NCI-H1105 treated with DMSO at 0.1 percent for 48 hours (cell line): ENCODE data around the gene SHLD1.

Experiments
- DNase-seq: peaks from one replicate; lab custom pipeline; 2025; lab: John Stamatoyannopoulos, UW

SHLD1 gene

DNA sequence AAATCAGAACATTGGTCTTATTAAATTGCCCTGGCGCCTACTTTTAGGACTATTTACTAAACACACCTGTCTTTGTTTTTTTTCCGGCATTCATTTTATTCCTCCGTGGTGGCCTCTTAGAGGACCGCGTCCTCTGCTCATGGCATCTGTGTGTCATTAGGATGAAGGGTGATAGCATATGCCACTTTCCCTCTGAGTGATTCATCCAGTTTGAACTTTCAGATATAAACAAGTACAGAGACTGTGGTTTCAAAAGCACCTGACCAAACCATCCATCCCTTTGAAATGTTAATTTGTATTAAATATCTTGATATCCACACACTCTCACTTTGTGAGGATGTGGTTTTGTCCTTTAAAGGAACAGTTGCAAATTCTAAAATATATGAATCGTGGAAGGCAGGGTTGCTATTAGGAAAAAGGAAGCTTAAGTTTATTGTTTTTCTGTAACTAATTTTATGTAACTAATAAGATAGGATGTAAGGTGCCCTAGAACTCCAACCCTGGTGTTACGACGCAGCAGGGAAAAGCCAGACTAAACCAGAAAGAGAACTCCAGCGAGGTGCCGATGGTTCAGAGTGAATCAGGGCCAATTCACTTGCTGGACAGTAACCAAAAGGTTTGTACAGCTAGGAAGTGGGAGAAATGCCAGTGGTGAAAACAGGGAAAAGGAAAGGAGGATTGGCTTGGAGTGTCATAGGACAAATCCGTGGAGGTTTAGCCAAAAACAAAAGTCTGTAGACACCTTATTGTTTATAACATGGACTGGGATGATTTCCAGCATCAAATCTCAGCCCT lies 98.7 kb downstream of the SHLD1 start:
- no peak for DNase-seq

DNA sequence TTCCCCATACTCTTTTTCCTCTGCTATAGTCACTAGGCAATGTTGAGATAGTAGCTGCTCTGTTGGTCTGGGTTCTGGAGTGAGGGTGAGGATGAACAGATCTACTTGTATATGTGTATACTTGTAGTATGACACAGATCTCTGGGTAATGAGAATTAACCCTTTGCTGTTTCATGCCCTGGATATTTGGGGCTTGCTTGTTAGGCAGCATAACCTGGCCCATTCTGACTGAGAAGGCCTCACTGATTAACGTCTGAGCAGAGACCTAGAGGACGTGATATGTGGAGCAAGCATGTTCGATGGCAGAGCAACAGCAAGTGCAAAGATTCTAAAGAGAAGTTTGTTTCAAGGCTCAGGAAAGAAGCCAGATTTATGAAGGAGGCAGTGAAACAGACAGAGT lies 105.7 kb downstream of the SHLD1 start:
- no peak for DNase-seq

DNA sequence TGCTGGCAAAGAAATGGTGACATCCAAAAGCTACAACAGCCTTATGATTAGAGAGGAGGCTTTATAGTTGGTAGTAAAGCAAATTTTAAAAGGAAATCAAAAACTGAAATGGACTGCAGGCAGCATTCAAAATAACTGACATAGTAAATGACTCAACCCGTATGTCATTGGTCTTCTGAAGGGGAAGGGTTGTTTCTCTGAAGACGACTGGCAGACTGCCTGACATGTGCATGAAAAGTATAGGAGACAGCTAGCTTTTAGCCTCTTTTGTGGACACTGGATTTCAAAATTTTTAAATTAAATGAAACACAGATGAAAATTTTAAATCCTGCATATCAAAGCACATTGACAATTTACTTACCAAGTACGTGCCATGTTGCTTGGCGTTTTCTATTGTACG lies 109.4 kb downstream of the SHLD1 start:
- no peak for DNase-seq

DNA sequence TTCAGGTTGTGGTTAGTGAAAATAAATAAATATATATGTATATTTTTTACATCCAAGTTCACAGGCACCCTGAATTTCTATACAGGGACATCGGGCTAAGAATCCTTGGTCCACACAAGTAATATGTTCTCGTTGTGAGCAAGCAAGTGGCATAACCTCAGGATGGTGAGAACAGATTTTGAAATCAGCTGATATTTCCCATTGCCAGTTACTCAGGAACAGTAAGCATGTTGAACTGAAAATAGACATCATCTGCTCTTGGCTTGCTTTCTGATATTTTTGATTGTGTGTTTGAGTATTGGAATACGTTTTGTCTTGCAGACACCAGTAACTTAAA lies 112.5 kb downstream of the SHLD1 start:
- no peak for DNase-seq

DNA sequence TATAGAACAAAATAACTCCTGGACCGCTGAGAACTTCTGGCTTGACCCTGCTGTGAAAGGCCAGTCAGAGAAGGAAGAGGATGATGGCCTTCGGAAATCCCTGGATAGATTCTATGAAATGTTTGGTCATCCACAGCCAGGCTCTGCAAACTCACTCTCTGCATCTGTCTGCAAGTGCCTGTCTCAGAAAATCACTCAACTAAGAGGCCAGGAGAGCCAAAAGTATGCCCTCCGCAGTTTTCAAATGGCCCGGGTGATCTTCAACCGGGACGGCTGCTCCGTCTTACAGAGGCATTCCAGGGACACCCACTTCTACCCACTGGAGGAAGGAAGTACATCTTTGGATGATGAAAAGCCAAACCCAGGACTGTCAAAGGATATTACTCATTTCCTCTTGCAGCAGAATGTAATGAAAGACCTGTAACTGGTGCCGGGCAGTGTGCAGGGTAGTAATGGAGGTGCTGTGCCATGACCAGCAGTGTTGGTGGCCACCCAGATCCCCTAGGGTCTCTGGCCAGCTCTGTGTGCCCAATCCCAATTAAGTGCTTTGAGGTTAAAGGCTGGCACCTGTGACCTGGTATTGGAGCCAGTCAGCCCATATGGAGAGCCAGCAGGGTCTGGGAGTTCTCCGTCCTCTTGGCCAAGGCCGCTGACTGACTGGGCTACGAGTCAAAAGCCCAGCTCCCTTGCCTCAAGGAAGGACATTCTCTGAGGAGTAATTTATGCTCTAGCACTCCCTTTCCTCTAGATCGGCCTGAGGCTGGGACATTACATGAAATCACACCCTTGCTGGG lies 113.0 kb downstream of the SHLD1 start:
- DNase-seq, result no peak

DNA sequence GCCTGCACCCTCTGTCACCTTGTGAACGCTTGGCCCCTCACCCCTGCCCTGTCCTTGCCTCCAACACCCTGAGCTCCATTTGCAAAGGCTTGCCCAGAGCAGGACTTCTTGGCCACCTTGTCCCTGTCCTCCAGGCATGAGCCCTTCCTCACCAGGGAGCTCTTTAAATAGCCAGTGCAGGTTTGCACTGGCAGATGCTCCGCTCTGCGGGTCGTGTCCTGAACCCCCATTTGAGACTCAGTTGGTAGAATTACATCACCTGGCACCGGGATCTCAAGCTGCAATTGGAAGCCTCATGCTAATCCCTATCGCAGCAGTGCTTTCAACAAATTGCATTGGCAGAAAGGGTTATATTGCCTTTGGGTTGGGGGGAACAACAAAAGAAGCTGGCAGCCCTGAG lies 114.2 kb downstream of the SHLD1 start:
- no peak for DNase-seq

DNA sequence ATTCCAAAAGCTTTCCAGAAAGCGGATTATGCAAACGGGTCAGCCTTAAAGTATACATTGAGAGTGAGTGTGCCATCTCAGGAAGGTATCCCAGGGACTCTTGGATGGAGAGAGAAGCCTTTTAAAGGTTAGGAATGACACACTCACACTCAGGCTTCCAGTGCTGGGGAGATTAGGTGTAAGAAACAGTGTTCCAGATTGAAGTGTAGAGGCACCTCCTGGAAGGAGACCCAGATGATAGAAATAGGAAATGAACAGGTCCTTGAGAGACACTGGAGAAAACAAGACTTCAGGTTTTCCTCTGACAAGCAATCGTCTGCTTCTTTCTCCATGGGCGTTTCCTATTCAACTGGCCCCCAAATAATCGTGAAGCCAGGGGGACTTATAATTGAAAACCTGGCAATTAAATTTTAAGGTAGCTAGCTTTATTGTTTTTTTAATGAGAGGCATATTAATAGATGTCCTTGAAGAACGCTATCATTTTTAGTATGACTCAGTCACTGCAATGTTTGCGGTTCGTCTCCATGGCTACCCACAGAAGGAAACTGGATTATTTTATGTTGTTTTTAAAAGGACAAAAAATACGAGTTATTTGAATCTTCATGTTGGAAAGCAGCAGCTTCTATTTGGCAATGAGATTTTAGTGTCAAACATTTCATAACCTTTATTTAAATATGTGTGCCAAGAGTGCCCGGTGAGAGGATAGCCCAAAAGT lies 114.8 kb downstream of the SHLD1 start:
- DNase-seq, result no peak

DNA sequence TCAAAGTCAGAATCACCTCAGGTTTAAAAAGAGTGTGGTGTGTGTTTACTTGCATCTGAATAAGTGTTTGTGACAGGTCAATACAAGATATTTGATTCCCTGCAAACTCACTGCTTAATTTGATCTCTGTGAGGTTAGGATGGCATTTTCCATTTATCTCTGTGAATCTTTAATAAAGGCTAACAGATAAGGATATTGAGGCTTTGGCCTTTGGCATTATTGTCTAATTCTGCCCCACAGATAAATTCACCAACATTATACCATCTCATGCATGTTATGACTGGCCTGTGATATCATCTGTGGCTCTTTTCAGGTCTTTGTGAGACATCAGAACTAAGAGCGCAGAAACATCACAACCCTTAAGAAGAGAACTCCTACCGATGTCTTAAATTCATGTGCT lies 115.4 kb downstream of the SHLD1 start:
- DNase-seq, result no peak

DNA sequence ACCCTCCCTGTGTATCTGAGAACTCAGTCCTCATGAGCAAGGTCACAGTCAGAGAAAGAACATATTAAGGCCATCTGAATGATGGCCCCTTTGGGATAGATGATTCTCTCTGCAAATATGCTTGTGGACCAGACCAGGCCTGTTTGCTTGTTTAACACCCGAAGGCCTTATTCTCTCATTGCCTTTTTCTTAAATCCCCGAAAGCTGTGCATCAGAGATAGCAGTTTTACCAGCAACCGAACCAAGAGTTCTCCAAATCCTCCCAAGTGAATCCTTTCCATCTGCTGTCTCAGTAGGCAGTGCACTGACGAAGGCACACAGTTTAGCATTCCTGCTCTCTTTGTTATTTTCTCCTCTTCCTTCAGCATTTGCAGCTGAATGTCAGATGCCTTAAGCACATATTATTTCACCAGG lies 120.4 kb downstream of the SHLD1 start:
- DNase-seq, result no peak

DNA sequence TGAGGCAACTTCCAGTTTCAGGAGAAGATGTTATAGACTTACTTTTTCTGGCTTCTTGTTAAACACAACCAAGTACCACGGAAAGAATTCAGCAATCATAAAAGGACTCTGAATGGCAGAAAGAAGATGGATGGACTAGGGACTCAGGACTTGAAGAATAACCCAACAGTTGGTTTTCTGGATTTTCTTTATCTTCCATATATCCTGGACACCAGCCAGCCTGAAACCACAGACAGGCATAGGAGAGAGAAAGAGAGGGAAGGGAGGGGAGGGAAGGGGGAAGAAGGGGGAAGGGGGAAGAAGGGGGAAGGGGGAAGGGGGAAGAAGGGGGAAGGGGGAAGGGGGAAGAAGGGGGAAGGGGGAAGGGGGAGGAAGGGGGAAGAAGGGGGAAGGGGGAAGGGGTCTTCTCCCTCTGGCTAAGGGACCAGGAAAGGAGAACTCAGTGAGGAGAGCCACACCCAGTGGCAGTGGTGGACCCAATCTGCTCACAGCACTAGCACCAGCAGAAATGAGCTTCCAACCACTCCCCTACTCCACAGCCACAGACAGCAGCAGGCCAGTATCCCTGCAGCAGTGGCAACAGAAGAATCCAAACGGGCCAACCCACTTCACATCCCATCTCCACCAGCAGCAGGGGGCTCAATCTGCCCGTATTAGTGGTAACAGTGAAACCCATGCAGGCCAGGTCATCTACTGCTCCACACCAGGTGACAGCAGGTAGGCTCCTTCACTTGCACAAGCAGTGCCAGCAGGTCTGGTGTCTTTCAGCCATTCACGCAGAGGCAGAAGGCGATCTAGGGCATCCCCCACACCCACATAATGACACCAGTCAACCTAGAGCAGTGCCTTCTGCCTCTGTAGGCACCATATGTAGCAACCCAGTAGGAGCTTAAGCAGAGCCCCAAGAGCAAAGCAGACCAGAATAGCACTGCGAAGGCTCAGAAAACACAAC lies 121.5 kb downstream of the SHLD1 start:
- DNase-seq, result no peak

DNA sequence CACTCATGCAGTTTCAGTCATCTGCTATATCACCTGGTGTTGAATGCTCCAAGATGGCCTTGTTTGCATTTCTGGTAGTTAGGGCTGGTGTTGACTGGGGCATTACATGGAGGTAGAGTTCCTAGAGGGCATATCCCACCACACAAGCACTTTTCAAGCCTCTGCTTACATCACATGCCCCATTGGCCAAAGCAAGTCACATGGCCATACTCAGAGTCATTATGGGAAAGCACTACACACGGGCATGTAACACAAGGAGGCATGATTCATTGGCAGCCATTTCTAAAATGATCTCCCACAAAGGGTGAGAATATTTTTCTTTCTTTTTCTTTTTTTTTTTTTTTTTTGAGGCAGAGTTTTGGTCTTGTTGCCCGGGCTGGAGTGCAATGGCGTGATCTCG lies 126.9 kb downstream of the SHLD1 start:
- no peak for DNase-seq

DNA sequence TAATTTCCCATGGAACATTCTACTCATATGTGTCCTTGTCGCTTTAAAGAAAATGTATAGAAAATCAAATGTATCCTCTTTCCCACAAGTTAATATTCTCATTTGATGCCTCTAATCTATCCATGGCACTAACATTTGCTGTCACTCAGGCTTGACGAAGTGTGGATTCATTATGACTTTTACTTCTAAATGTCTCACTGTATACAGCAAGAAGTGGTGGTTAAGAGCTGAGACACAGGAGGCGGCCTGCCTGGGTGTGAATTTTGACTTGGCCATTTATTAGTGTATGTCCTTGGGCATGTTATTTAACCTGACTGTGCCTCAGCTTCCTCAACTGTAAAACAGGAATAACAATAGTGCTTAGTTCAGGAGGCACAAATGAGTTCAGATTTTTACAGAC lies 130.1 kb downstream of the SHLD1 start:
- no peak for DNase-seq

DNA sequence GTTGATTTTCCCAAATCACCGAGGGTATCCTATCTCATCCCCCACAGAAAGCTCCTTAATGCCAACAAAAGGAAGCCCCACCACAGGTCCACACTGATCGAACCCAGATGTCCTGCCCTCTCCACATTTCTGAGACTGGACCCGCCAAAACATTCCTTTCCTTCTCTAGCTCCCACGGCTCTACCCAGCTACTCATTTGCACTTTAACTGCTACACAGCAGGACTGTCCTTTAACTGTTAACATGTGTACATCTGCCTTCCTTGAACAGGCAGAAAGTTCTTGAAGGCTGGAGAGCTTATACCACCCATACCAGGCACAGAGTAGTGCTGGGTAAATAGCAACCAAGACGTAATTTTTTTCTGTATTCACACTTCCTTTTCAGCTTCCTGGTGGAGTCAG lies 131.5 kb downstream of the SHLD1 start:
- no peak for DNase-seq

DNA sequence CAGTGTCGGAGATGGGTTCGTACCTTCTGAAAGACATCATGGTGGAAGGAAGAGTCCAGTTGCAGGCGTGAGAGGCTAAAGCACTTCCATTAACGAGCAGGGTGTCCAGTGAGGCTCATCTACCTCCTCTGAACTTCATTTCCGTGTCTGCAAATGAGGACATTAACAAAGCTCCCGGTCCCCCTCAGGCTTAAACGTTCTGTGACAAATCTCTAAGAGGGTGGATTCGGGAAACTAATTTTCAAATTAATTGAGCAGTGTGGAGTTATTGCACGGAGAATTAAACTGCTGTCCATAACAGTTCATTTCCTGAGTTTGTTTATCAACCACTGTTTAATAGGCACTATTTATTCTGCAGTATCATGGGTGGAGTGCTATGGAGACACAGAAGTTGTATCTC lies 132.0 kb downstream of the SHLD1 start:
- DNase-seq, result no peak

DNA sequence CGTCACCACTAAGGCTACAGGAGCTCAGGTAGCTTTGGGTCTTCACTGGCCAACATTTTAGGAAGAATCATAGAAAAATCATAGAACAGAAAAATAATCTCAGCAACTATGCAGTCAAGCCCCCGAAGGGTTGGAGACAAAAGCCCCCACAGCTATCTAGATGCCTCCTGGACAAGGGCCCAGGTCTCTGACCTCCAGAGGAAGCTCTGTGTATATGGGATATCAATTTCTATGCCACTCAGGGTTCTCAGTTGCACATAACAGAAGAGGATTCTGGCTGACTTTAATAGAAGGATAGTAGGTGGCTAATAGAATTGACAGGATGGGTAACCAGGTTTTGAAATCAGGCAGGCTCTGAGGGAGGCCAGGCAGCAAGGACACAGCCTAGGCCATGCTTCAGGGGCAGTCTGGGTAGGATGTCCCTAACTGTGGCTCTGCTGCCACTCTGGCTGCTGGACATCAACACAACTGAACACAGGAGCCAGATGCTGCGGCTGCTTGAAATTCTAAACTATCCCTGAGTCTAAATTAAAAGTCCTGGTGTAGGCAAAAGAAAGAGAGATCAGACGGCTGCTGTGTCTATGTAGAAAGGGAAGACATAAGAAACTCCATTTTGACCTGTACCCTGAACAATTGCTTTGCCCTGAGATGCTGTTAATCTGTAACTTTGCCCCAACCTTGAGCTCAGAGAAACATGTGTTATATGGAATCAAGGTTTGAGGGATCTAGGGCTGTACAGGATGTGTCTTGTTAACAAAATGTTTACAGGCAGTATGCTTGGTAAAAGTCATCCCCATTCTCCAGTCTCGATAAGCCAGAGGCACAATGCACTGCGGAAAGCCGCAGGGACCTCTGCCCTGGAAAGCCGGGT lies 134.5 kb downstream of the SHLD1 start:
- DNase-seq, result no peak

DNA sequence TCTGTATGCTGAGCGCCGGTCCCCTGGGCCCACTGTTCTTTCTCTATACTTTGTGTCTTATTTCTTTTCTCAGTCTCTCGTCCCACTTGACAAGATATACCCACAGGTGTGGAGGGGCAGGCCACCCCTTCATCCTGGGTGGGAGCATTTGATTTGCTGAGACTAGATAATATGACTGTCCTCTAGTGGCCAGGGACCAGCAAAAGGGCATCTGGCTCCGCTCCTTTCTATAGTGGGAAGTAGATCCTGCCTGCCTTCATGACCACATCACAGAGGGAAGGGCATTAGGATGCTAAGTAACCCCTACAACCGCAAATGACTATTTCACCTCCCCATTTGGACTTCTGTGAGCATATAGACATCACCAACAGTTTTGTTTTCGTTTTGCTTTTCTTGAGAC lies 135.7 kb downstream of the SHLD1 start:
- no peak for DNase-seq

DNA sequence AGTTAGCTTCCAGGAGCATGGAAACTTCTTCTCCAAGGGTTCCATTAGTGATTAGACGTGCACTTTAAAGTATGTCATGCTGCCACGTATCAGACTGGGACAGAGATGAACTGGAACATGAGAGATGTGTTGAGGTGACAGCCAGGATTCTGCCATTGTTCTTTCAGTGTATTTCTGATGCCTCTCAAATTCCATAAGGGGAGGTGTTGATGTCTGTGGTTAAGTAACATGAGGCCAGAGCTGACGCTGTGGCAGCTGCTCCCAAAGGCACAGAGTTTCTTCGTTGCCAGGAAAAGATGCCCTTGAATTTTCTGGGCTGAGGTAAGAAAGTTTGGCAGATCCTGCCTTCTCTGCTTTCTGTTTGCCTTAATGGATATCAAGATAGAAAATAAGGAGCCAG lies 136.6 kb downstream of the SHLD1 start:
- no peak for DNase-seq

DNA sequence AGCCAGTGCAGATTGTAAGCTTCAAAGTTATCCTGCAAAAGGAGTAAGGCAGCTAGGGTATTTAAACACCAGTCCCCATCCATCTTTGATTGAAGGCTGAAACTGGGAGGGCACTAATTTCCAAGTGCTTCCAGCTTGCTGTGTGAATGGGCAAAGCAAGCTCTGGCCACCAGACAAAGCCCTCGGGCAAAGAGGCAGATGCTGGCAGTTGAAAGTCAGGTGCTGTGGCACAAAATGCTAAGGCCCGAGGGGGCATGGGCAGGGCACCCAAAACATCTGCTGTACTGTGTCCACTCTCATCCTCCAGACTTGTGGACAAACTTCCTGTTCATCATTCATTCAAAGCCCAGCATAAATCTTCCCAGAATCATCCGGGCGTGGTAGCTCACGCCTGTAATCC lies 137.2 kb downstream of the SHLD1 start:
- no peak for DNase-seq

DNA sequence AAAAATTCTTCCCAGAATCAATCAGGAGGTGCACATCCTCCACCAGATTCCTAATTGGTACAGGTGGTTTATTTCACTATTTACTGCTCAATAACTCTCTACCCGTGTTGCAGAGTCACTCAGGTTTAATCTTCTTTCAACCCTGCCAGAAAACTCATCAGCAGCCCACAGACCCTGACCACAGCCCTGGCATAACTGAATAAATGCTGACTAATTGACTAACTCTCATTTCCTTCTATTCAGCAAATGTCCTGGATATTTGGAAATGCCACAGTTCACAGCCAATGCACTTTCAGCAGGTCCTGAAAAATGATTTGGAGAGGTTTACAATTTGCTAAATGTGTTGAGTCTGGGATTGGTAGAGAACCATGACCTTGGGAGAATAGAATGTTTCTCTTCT lies 137.8 kb downstream of the SHLD1 start:
- DNase-seq, result no peak

DNA sequence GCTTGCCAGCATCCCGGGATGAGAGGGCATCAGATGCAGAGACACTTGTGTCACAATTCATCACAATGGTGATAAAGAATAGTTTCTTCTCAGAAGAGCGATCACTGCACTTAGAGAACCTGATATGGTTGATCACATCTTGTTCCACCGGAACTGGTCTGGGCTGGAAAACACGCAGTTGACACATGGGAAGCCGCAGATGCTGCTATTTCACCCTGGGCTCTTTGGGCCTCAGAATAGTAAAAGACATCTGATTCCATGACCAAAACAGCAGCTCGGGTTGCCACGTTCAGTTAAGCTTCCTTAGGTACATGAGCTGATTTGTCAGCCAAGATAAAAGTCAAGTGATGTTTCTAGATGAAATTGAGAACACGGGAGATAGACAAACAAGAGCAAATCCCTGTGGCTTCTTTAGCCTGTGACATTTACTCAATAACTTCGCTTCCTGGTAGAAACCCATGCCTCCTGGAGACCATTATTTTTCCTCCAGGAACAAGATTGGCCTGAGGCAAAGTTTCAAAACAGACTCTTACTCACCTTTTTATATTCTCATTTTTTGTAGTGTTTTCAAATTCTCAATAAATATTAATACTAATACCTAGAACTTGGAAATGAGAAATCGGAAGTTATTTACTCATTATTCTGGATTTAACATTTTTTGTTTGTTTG lies 140.7 kb downstream of the SHLD1 start:
- DNase-seq, result no peak
